B cell (primary cell): ENCODE measurements around the gene ARHGAP26.

Experiments used
- EZH2 ChIP-seq: IDR thresholded peaks from 2 replicates; pipeline ENCODE4 v1.6.1; 2012; ENCODE audit warnings: borderline replicate concordance, low read depth, mild to moderate bottlenecking, moderate library complexity, low read length; ENCODE audit not compliant: insufficient read depth, poor library complexity, severe bottlenecking
- TF ChIP-seq, protein P1 (sequence below): fragments of 200-600 bp; IDR thresholded peaks from one replicate; pipeline ENCODE4 v1.8.0; 2022; ENCODE audit warnings: antibody characterized with exemption, mild to moderate bottlenecking

DNA sequence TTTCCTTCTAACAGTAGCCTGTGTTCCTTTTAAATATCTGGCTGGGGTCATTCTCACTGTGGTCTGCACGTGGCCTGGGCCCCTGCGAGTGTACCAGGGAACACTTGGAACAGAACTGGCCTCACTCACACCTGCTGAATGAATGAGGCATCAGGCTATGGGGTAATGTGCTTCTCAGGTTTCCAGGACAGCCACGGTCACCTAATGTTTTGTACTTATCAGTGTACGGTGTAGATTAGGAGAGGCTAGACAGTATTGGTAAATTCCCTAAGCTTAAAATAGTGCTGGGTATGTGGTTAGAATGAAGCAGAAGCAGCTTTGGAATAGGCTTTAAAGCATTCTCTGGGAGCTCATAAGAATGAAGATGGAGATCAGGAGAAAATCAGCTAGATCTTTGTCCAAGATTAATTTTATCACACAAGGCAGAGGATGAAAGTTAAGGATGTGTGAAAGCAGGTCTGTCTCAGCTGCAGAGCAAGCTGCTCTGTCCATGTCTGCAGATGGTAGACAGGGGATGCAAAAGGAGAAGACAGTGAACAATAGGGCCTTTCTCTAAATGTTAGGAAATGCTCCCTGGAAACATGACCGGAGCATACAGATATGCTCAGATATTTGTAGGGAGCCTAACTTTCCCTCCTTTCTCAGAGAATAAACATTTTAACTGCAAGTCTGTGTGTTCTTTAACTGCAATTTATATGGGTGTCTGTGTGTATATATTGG, 365.8 kb downstream of the ARHGAP26 start:
- TF ChIP-seq, protein P1, sequence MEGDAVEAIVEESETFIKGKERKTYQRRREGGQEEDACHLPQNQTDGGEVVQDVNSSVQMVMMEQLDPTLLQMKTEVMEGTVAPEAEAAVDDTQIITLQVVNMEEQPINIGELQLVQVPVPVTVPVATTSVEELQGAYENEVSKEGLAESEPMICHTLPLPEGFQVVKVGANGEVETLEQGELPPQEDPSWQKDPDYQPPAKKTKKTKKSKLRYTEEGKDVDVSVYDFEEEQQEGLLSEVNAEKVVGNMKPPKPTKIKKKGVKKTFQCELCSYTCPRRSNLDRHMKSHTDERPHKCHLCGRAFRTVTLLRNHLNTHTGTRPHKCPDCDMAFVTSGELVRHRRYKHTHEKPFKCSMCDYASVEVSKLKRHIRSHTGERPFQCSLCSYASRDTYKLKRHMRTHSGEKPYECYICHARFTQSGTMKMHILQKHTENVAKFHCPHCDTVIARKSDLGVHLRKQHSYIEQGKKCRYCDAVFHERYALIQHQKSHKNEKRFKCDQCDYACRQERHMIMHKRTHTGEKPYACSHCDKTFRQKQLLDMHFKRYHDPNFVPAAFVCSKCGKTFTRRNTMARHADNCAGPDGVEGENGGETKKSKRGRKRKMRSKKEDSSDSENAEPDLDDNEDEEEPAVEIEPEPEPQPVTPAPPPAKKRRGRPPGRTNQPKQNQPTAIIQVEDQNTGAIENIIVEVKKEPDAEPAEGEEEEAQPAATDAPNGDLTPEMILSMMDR, result no peak
- TF ChIP-seq EZH2, result no peak
